Measurements from ENCODE around the gene MAF.

MAF gene

GRCh38 chr16:79600638-79601091, at the start of gene MAF:
MAF (minus strand) TSS chr16:79600737; CDS start chr16:79599902, 835 bp downstream.
- DNase-seq, result peak; percentile 90

- DNase-seq, result no peak
Observed at GRCh38 chr16:79648826-79649225, 48.3 kb upstream of the MAF start.

GRCh38 chr16:79647586-79647985, 47.0 kb upstream of the MAF start:
- no peak for DNase-seq

- DNase-seq, result no peak
Observed at GRCh38 chr16:79645701-79646100, 45.2 kb upstream of the MAF start.

- no peak for DNase-seq
Observed at GRCh38 chr16:79644971-79645667, 44.6 kb upstream of the MAF start.

GRCh38 chr16:79642652-79643051, 42.1 kb upstream of the MAF start:
- DNase-seq, result no peak

GRCh38 chr16:79640513-79641360, 40.2 kb upstream of the MAF start:
- peak; percentile 8 for DNase-seq

- peak; percentile 34 for DNase-seq
Observed at GRCh38 chr16:79639576-79640311, 39.2 kb upstream of the MAF start.

- DNase-seq, result no peak
Observed at GRCh38 chr16:79638386-79638785, 37.8 kb upstream of the MAF start.

- no peak for DNase-seq
Observed at GRCh38 chr16:79635488-79635887, 35.0 kb upstream of the MAF start.

- DNase-seq, result no peak
Observed at GRCh38 chr16:79634298-79634697, 33.8 kb upstream of the MAF start.

GRCh38 chr16:79632289-79632688, 31.8 kb upstream of the MAF start:
- DNase-seq, result peak; percentile 7

GRCh38 chr16:79628988-79629387, 28.5 kb upstream of the MAF start:
- no peak for DNase-seq

- DNase-seq, result peak; percentile 60
Observed at GRCh38 chr16:79628501-79628975, 28.0 kb upstream of the MAF start.

GRCh38 chr16:79627092-79627491, 26.6 kb upstream of the MAF start:
- DNase-seq, result no peak

GRCh38 chr16:79625738-79626137, 25.2 kb upstream of the MAF start:
- no peak for DNase-seq

GRCh38 chr16:79623824-79624223, 23.3 kb upstream of the MAF start:
- no peak for DNase-seq

- no peak for DNase-seq
Observed at GRCh38 chr16:79623062-79623461, 22.5 kb upstream of the MAF start.

GRCh38 chr16:79621027-79621426, 20.5 kb upstream of the MAF start:
- no peak for DNase-seq

- no peak for DNase-seq
Observed at GRCh38 chr16:79618692-79619050, 18.1 kb upstream of the MAF start.

GRCh38 chr16:79618041-79618691, 17.6 kb upstream of the MAF start:
- no peak for DNase-seq

- DNase-seq, result no peak
Observed at GRCh38 chr16:79613009-79613408, 12.5 kb upstream of the MAF start.

- no peak for DNase-seq
Observed at GRCh38 chr16:79612207-79612606, 11.7 kb upstream of the MAF start.

Data from CD4-positive, alpha-beta T cell treated with Interleukin-6 for 4 hours (primary cell).